Measurements from ENCODE around the gene MFAP2.

GRCh38 chr1:16978139-16978538 lies 2.3 kb downstream of the MFAP2 start:
- no peak for TF ChIP-seq CTCF (IDR thresholded peaks at IDR 0.05)
- no peak for TF ChIP-seq POLR2A (IDR thresholded peaks at IDR 0.05)
- no peak for TF ChIP-seq POLR2AphosphoS5 (IDR thresholded peaks at IDR 0.05)
